ENCODE data around the gene AP4M1. TPM values are rescaled to one million over a fixed set of nuclear protein-coding genes. Genes with fewer than 3 reads are reported as not detected.

AP4M1 gene
- total and polyA plus RNA-seq, 9 of the 15 experiments (the other 6 are each of a cell fraction or from before 2014, with no cell fraction given), result 1.3 to 30.9 (median 14.1) TPM

GRCh38 chr7:100126931-100127865, 25.8 kb downstream of the AP4M1 start, which contains the start of gene MBLAC1 (continued):
- TF ChIP-seq ZBTB26 (CRISPR knock-in tag; IDR thresholded peaks at IDR 0.05) (no peak), SRF (CRISPR knock-in tag; IDR thresholded peaks at IDR 0.05) (peak in 1 of 2 experiments; percentile 71; a peak in 1 of 4 replicates), ZNF699 (CRISPR knock-in tag; IDR thresholded peaks at IDR 0.05; ENCODE audit: insufficient replicate concordance) (no peak), FOXJ3 (CRISPR knock-in tag; IDR thresholded peaks at IDR 0.05) (no peak), SMARCC2 (IDR thresholded peaks at IDR 0.05; ENCODE audit: low read depth) (no peak), ZNF274 (IDR thresholded peaks at IDR 0.05; ENCODE audit: borderline replicate concordance, low read depth, low read length) (no peak), HNRNPL (IDR thresholded peaks at IDR 0.05; ENCODE audit: low read depth, low read length) (peak; percentile 12; the same call in 1 of the 2 replicates), ZNF717 (CRISPR knock-in tag; IDR thresholded peaks at IDR 0.05) (no peak), FOXM1 (IDR thresholded peaks at IDR 0.05; ENCODE audit: low read depth) (0 out of 2 replicates have a peak, but pooled peaks have one; percentile 35), FOXM1 (CRISPR knock-in tag; IDR thresholded peaks at IDR 0.05; ENCODE audit: low read depth) (peak; percentile 70), CHD2 (IDR thresholded peaks at IDR 0.05; ENCODE audit: low read depth, low read length) (no peak; the same call in 1 of the 2 replicates), U2AF2 (optimal IDR thresholded peaks at IDR 0.05; ENCODE audit: low read depth, low read length) (no peak), ELF2 (CRISPR knock-in tag; IDR thresholded peaks at IDR 0.05) (0 out of 2 replicates have a peak, but pooled peaks have one; percentile 26), MBD2 (IDR thresholded peaks at IDR 0.05; ENCODE audit: borderline replicate concordance, low read depth) (peak; percentile 98), STAT5B (CRISPR knock-in tag; IDR thresholded peaks at IDR 0.05) (no peak), HMBOX1 (IDR thresholded peaks at IDR 0.05) (no peak), CBFA2T2 (conservative IDR thresholded peaks at IDR 0.05) (no peak), NR2C1 (IDR thresholded peaks at IDR 0.05) (peak; percentile 21; the same call in 1 of the 2 replicates), NR2C1 (tag; IDR thresholded peaks at IDR 0.05) (0 out of 2 replicates have a peak, but pooled peaks have one; percentile 37), ZNF77 (CRISPR knock-in tag; IDR thresholded peaks at IDR 0.05) (no peak), MITF (IDR thresholded peaks at IDR 0.05) (no peak)
- TF ChIP-seq, protein P1, sequence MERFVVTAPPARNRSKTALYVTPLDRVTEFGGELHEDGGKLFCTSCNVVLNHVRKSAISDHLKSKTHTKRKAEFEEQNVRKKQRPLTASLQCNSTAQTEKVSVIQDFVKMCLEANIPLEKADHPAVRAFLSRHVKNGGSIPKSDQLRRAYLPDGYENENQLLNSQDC (CRISPR knock-in tag; IDR thresholded peaks at IDR 0.05), result no peak
- TF ChIP-seq, protein P2, sequence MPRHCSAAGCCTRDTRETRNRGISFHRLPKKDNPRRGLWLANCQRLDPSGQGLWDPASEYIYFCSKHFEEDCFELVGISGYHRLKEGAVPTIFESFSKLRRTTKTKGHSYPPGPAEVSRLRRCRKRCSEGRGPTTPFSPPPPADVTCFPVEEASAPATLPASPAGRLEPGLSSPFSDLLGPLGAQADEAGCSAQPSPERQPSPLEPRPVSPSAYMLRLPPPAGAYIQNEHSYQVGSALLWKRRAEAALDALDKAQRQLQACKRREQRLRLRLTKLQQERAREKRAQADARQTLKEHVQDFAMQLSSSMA (CRISPR knock-in tag; IDR thresholded peaks at IDR 0.05), result no peak

Data from K562 (cell line).